ENCODE measurements around the gene TMEM120B.

GRCh38 chr12:121729021-121729420 is 16.5 kb downstream of the TMEM120B start:
- TF ChIP-seq, protein P1, sequence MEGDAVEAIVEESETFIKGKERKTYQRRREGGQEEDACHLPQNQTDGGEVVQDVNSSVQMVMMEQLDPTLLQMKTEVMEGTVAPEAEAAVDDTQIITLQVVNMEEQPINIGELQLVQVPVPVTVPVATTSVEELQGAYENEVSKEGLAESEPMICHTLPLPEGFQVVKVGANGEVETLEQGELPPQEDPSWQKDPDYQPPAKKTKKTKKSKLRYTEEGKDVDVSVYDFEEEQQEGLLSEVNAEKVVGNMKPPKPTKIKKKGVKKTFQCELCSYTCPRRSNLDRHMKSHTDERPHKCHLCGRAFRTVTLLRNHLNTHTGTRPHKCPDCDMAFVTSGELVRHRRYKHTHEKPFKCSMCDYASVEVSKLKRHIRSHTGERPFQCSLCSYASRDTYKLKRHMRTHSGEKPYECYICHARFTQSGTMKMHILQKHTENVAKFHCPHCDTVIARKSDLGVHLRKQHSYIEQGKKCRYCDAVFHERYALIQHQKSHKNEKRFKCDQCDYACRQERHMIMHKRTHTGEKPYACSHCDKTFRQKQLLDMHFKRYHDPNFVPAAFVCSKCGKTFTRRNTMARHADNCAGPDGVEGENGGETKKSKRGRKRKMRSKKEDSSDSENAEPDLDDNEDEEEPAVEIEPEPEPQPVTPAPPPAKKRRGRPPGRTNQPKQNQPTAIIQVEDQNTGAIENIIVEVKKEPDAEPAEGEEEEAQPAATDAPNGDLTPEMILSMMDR (IDR thresholded peaks at IDR 0.05): no peak
- TF ChIP-seq POLR2A (IDR thresholded peaks at IDR 0.05) (no peak), EP300 (IDR thresholded peaks at IDR 0.05) (no peak)

Data from suprapubic skin (tissue), 3 donors.